Epithelial cell of esophagus (primary cell): ENCODE measurements around the gene LIG1.
"Not testable (repeated sequence)": the region's sequence is repeated elsewhere in the genome, so short reads cannot be mapped to it uniquely, and the experiment has no call there.

Experiments used
- DNase-seq: peaks from one replicate; pipeline ENCODE4 v3.0.0; 2010; ENCODE audit warnings: low read depth
- H3K4me3 ChIP-seq: 2 replicates; pipeline ENCODE4 v1.5.1; 2011; ENCODE audit warnings: mild to moderate bottlenecking, low read length, control low read depth
- TF ChIP-seq, protein P1 (sequence below): IDR thresholded peaks from 2 replicates; pipeline ENCODE4 v1.5.1; 2011; ENCODE audit warnings: low read depth, mild to moderate bottlenecking, low read length, control low read depth, inconsistent platforms; ENCODE audit not compliant: insufficient read depth; ENCODE audit errors: missing control alignments

The LIG1 gene

GRCh38 chr19:48102870-48103751, 67.0 kb downstream of the LIG1 start:
- TF ChIP-seq, protein P1, sequence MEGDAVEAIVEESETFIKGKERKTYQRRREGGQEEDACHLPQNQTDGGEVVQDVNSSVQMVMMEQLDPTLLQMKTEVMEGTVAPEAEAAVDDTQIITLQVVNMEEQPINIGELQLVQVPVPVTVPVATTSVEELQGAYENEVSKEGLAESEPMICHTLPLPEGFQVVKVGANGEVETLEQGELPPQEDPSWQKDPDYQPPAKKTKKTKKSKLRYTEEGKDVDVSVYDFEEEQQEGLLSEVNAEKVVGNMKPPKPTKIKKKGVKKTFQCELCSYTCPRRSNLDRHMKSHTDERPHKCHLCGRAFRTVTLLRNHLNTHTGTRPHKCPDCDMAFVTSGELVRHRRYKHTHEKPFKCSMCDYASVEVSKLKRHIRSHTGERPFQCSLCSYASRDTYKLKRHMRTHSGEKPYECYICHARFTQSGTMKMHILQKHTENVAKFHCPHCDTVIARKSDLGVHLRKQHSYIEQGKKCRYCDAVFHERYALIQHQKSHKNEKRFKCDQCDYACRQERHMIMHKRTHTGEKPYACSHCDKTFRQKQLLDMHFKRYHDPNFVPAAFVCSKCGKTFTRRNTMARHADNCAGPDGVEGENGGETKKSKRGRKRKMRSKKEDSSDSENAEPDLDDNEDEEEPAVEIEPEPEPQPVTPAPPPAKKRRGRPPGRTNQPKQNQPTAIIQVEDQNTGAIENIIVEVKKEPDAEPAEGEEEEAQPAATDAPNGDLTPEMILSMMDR, result peak; percentile 40
- peak; percentile 74 for DNase-seq
- no peak overlapping the region for H3K4me3 ChIP-seq

DNA sequence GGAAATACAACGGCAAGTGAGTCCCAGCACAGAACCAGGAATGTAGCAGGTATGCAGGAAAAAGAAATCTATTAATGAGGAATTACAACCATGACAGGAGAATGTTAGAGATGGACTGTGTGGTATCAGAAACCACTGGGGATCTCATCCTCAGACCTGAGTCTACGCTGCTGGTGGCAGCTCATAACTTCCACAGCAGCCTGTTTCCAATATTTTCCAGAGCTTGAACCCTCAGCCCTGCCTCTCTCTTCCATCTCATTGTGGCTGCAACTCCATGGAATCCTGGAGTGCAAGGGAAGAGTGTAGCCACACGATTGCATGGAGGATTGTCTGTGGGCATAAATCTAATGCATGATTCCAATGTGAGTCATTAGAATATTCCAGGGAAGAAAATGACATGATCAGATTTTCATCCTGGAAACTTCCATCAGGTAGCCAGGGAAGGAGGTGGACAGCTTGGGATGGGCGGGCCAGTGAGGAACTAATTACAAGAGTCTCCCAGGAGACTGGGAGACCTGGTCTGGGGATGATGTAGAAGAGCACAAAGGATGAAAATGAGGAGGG, 74.5 kb downstream of the LIG1 start:
- TF ChIP-seq, protein P1, result no peak
- no peak for DNase-seq
- no peak overlapping the region for H3K4me3 ChIP-seq

DNA sequence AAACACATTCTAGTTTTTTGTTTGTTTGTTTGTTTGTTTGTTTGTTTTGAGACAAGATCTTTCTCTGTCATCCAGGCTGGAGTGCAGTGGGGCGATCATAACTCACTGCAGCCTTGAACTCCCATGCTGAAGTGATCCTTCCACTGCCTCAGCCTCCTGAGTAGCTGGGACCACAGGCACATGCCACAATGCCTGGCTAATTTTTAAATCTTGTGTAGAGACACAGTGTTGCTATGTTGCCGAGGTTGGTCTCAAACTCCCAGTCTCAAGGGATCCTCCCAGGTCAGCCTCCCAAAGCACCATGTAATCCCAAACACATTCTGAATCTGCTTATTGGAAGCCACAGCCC, 75.3 kb downstream of the LIG1 start:
- no peak for DNase-seq
- TF ChIP-seq, protein P1, result no peak
- H3K4me3 ChIP-seq, result no peak overlapping the region

- H3K4me3 ChIP-seq, result no peak overlapping the region
- TF ChIP-seq, protein P1, result no peak
- no peak for DNase-seq
Observed at GRCh38 chr19:48094129-48094854, 75.9 kb downstream of the LIG1 start.

GRCh38 chr19:48091111-48091718, 78.9 kb downstream of the LIG1 start:
- H3K4me3 ChIP-seq, result not testable (repeated sequence)
- peak; percentile 81 for DNase-seq

DNA sequence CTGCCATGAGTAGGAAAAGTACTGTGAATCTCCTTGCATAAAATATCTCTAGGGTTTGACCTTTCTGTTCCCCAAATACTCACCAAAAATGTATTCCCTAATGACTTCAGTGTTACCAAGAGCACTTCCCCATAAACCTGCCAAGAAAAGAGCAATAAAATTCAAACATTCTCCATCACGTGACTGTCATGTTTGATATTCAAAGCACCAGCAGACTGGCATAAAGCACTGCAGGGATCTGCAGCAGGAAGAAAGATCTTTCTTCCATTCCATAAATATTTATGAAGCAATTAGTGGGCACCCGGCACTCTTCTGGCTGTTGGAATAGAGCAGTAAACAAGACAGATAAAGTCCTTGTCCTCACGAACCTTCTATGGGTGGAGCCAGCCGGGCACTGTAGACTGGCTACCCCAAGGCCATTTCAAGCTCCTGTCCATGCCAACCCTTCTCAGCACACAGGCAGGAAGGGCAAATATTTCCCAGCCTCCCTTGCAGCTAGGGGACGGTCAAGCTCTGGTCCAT, 79.8 kb downstream of the LIG1 start:
- TF ChIP-seq, protein P1, result no peak
- no peak for DNase-seq
- H3K4me3 ChIP-seq, result no peak overlapping the region

DNA sequence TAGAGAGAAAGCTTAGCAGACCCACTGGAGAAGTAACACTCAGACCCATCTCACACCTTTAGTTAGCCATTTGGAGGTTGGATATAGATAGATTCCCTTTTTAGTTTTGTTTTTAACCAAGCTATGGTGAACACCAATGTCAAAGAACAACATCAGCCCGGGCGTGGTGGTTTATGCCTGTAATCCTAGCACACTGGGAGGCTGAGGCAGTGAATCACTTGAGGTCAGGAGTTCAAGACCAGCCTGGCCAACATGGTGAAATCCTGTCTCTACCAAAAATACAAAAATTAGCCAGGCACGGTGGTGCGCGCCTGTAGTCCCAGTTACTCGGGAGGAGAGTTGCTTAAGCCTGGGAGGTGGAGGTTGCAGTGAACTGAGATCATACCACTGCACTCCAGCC, 81.2 kb downstream of the LIG1 start:
- DNase-seq, H3K4me3 ChIP-seq: not testable (repeated sequence)
